HG03103 (cell line): ENCODE results near the gene STYK1.
"Not testable (repeated sequence)": the region's sequence is repeated elsewhere in the genome, so short reads cannot be mapped to it uniquely, and the experiment has no call there.

Experiments
- ATAC-seq: cut with Tn5 transposase; IDR thresholded peaks from one replicate; pipeline ENCODE4 v1.9.1; 2021; ENCODE audit warnings: low read depth; ENCODE audit not compliant: unreplicated experiment

Gene STYK1

GRCh38 chr12:10624605-10625004, 49.2 kb downstream of the STYK1 start:
- ATAC-seq: no peak

- no peak for ATAC-seq
Observed at GRCh38 chr12:10623131-10623530, 50.7 kb downstream of the STYK1 start.

- ATAC-seq: no peak
Observed at GRCh38 chr12:10621278-10621677, 52.6 kb downstream of the STYK1 start.

GRCh38 chr12:10620078-10620779, 53.6 kb downstream of the STYK1 start:
- no peak for ATAC-seq

GRCh38 chr12:10618338-10618987, 55.4 kb downstream of the STYK1 start:
- no peak for ATAC-seq

GRCh38 chr12:10617863-10618262, 56.0 kb downstream of the STYK1 start:
- no peak for ATAC-seq

GRCh38 chr12:10615532-10615931, 58.3 kb downstream of the STYK1 start:
- ATAC-seq: no peak

GRCh38 chr12:10614056-10614370, 59.8 kb downstream of the STYK1 start:
- ATAC-seq: no peak

- peak; percentile 97 for ATAC-seq
Observed at GRCh38 chr12:10613349-10614055, 60.4 kb downstream of the STYK1 start, which contains the start of gene MAGOHB. Gene MAGOHB (minus strand): TSS chr12:10613609. CDS start chr12:10613532, 77 bp downstream.

- no peak for ATAC-seq
Observed at GRCh38 chr12:10612984-10613348, 60.9 kb downstream of the STYK1 start.

- ATAC-seq: no peak
Observed at GRCh38 chr12:10612110-10612509, 61.7 kb downstream of the STYK1 start.

GRCh38 chr12:10611258-10611657, 62.6 kb downstream of the STYK1 start:
- ATAC-seq: not testable (repeated sequence)

GRCh38 chr12:10610188-10610587, 63.7 kb downstream of the STYK1 start:
- ATAC-seq: no peak

GRCh38 chr12:10607885-10608458, 65.9 kb downstream of the STYK1 start:
- ATAC-seq: no peak

- ATAC-seq: no peak
Observed at GRCh38 chr12:10601860-10602259, 72.0 kb downstream of the STYK1 start.

GRCh38 chr12:10600988-10601387, 72.9 kb downstream of the STYK1 start:
- no peak for ATAC-seq

GRCh38 chr12:10595881-10596280, 78.0 kb downstream of the STYK1 start:
- ATAC-seq: no peak

GRCh38 chr12:10590966-10591365, 82.9 kb downstream of the STYK1 start:
- no peak for ATAC-seq

GRCh38 chr12:10584415-10584814, 89.4 kb downstream of the STYK1 start:
- ATAC-seq: no peak

GRCh38 chr12:10582704-10583103, 91.1 kb downstream of the STYK1 start:
- no peak for ATAC-seq

- not testable (repeated sequence) for ATAC-seq
Observed at GRCh38 chr12:10582133-10582532, 91.7 kb downstream of the STYK1 start.
